Adrenal gland (tissue), 12 donors: ENCODE measurements around the gene CFL1. TPM values are rescaled to one million over a fixed set of nuclear protein-coding genes. Genes with fewer than 3 reads are reported as not detected.
"Not testable (repeated sequence)": the region's sequence is repeated elsewhere in the genome, so short reads cannot be mapped to it uniquely, and the experiment has no call there.

Experiments used
- DNase-seq, 7 donors: peaks; one replicate each; pipeline ENCODE4 v3.0.0-alpha.2; 2019 to 2020
- H3K27ac ChIP-seq, 5 donors: fragments of 200-600 bp; sonication (generic) in 4 of 5; 1 replicate in 3 of 5; 2 replicates in 2 of 5; pipeline versions ENCODE4 v1.5.1 to v1.8.0; 2016 to 2020; ENCODE audit warnings: mild to moderate bottlenecking in 1 of 5
- H3K27me3 ChIP-seq: fragments of 200-600 bp; 2 replicates; pipeline ENCODE4 v1.8.0; 2021
- H3K36me3 ChIP-seq, 2 donors: fragments of 200-600 bp; replicated peaks in 1 of 2; 1 replicate in 1 of 2; 2 replicates in 1 of 2; pipeline versions ENCODE4 v1.5.1 to v1.8.0; 2018 to 2022
- H3K4me1 ChIP-seq, 2 donors: fragments of 200-600 bp; replicated peaks in 1 of 2; 1 replicate in 1 of 2; 2 replicates in 1 of 2; pipeline versions ENCODE4 v1.5.1 to v1.8.0; 2018 to 2021
- H3K4me3 ChIP-seq, 4 donors: fragments of 200-600 bp; sonication (generic) in 3 of 4; one replicate each; pipeline ENCODE4 v1.5.1; 2016 to 2018
- H3K9me3 ChIP-seq, 3 donors: fragments of 200-600 bp; sonication (generic) in 1 of 3; replicated peaks in 1 of 3; 1 replicate in 2 of 3; 2 replicates in 1 of 3; pipeline versions ENCODE4 v1.5.1 to v1.8.0; 2016 to 2021
- POLR2A ChIP-seq, 2 donors: fragments of 450-650 bp; IDR thresholded peaks; one replicate each; pipeline ENCODE4 v1.6.1; 2017; ENCODE audit warnings: antibody characterized with exemption in 2 of 2, mild to moderate bottlenecking in 2 of 2, moderate library complexity in 1 of 2
- WGBS, 4 donors: extraction: QIAGEN DNeasy Blood & Tissue Kit in 2 of 4; methylation state at CpG; one replicate each; pipeline versions ENCODE4 v1.1.5 to v1.1.7; 2013 to 2017; 5-methylcytosine and 5-hydroxymethylcytosine counted together
- intact Hi-C, 2 donors: fragments of 100-400 bp; cut with DNase I; formaldehyde crosslinking; loops; one replicate each; pipeline versions ENCODE4 v1.14.1 to v1.15.0; 2022 to 2023
- polyA plus RNA-seq, 3 donors: library from polyadenylated mRNA; stranded (reverse); fragments of 200-250 nt in 2 of 3; fragments of 350-450 nt in 1 of 3; fragmentation: Illumina TruSeq in 1 of 3; extraction: RNeasy Lipid Tissue Mini Kit (QIAGEN cat#74804) in 1 of 3; gene quantifications; one replicate each; pipeline ENCODE4 v1.2.3, GENCODE V29; 2013 to 2014
- total RNA-seq, 9 donors: library from RNA; depleted of rRNA in 4 of 9; stranded (reverse); fragments of >200 nt in 4 of 9; fragments of 120-200 nt in 1 of 9; fragmentation: NEBNext Ultra II Directional in 1 of 9; extraction: Animal tissue kit (Norgen Biotek cat#: 25700) in 1 of 9; gene quantifications; one replicate each; pipeline versions ENCODE4 v1.1.0 to v1.2.4, GENCODE V29; 2013 to 2023
- TF ChIP-seq, protein P1 (sequence below), 6 experiments: fragments of 450-650 bp in 4 of 6; fragments of 200-600 bp in 2 of 6; sonication (generic) in 1 of 6; IDR thresholded peaks; 1 replicate in 5 of 6; 2 replicates in 1 of 6; pipeline versions ENCODE4 v1.5.1 to v1.8.0; 2016 to 2021; ENCODE audit warnings: antibody characterized with exemption in 6 of 6, mild to moderate bottlenecking in 2 of 6, moderate library complexity in 1 of 6
- donor health status: healthy with polysubstance abuse.
- donor health status: Bipolar disorder and iron deficiency.
- donor health status: DM: yes; HTN: yes; CAD: no.
- donor health status: DM: no; HTN: no; CAD: no.
- donor health status: DM: no; HTN: no; CAD: no.
- donor health status: DM: yes; HTN: yes; CAD: no.

The CFL1 gene
- total and polyA plus RNA-seq, 12 donors = 217 to 765 (median 599) TPM

DNA sequence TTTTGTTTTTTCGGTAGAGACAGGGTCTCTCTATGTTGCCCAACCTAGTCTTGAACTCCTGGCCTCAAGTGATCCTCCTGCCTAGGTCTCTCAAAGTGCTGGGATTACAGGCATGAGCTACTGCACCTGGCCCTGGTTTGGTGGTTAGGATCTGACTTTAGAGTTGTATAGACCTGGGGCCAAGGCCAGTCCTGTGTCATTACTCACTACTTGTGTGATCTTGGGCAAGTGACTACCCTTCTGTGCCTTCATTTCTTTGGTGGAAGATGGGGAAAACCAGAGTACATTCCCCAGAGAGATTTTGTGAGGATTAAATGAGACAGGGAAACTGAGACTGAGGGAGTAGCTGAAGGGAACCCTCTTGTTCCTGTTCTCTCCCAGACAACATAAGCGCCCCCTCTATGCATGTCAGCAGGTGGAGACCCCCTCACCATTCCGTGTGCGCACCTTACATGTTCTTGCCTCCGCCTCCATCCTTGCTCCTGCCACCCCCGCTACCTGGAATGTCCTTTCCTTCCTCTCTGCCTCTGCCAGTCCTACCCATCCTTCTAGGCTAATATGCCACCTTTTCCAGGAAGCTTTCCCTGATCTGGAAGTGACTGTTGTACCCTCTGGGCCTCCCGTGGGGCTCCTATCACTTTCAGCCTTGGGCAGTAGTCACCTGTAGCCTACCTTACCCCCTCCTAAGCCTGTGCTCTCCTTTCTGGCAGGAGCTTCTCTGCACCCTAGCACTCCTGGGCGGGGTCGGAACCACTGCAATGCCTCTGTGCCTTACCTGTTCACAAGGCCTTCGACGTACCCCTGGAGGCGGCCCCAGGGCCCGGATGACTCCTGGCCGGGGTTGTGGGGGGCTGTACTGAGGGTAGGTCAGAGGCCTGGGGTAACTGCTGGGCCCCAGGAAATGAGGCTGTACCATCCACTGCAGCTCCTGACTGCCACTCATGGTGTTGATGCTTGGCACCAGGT lies 38.3 kb upstream of the CFL1 start:
- H3K27me3 ChIP-seq = no peaks in the 10 kb centered on the region
- DNase-seq = peak in 1 of 7 donors; percentile 23
- WGBS, 4 donors = 93 to 98% (median 94%) methylated on average over 7 to 14 of the region's 14 CpGs
- H3K36me3 ChIP-seq = no peaks in the 10 kb centered on the region
- no peak for TF ChIP-seq POLR2A (IDR thresholded peaks at IDR 0.05)
- TF ChIP-seq, protein P1, sequence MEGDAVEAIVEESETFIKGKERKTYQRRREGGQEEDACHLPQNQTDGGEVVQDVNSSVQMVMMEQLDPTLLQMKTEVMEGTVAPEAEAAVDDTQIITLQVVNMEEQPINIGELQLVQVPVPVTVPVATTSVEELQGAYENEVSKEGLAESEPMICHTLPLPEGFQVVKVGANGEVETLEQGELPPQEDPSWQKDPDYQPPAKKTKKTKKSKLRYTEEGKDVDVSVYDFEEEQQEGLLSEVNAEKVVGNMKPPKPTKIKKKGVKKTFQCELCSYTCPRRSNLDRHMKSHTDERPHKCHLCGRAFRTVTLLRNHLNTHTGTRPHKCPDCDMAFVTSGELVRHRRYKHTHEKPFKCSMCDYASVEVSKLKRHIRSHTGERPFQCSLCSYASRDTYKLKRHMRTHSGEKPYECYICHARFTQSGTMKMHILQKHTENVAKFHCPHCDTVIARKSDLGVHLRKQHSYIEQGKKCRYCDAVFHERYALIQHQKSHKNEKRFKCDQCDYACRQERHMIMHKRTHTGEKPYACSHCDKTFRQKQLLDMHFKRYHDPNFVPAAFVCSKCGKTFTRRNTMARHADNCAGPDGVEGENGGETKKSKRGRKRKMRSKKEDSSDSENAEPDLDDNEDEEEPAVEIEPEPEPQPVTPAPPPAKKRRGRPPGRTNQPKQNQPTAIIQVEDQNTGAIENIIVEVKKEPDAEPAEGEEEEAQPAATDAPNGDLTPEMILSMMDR (IDR thresholded peaks at IDR 0.05) = no peak
- H3K4me3 ChIP-seq = no peak overlapping the region
- intact Hi-C loops = no loop called here
- peaks cover 36 to 41% of the 10 kb centered on the region in 2 donors for H3K4me1 ChIP-seq
- no peaks in the 10 kb centered on the region for H3K9me3 ChIP-seq
- H3K27ac ChIP-seq = no peak overlapping the region

GRCh38 chr11:65895482-65895981 lies 37.6 kb upstream of the CFL1 start:
- no peaks in the 10 kb centered on the region for H3K9me3 ChIP-seq

DNA sequence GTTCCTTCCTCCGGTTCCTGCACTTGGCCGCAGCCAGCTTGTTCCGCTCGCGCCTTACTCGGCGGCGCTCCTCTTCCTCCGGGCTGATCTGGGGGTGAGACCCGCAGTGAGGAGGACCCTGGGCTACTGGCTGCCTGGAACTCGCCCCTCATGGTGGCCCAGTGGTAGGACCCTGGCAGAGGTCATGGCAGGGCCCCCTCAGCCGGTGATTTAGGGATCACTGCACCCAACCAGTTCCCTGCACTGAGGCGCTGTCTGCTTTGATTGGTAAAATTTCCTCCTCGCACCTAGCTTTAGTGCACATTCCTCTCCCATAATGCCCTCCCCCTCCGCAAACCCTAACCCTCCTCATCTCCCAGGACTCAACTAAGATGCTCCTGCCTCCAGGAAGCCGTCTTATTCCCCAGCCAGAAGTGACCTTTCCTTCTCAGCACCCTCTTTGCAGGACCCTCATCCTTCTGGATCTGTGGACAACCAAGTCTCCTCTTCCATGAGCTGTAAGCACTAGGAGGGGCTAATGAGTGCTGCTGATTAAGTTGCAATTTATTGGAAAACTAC lies 36.1 kb upstream of the CFL1 start:
- Histone ChIP-seq H3K36me3 (no peaks in the 10 kb centered on the region), H3K9me3 (no peaks in the 10 kb centered on the region), H3K27me3 (no peaks in the 10 kb centered on the region), H3K4me3 (no peak overlapping the region), H3K4me1 (peaks cover 44% of the 10 kb centered on the region in 2 donors), H3K27ac (peak overlapping the region in 4 of 5 donors; percentile 52 to 99 (median 96))
- TF ChIP-seq, protein P1 (IDR thresholded peaks at IDR 0.05) = no peak
- no peak for TF ChIP-seq POLR2A (IDR thresholded peaks at IDR 0.05)
- intact Hi-C loops = no loop called here
- WGBS, 4 donors = 65 to 73% (median 68%) methylated on average over 7 to 16 of the region's 16 CpGs
- DNase-seq = peak in 2 of 7 donors; percentile 42 to 48

More at GRCh38 chr11:65895482-65895981, 37.6 kb upstream of the CFL1 start:
- DNase-seq = no peak
- 89 to 97% (median 94%) methylated on average over 3 to 5 of the region's 5 CpGs for WGBS, 4 donors
- no peak overlapping the region for H3K4me3 ChIP-seq
- no peak overlapping the region for H3K27ac ChIP-seq
- H3K27me3 ChIP-seq = no peaks in the 10 kb centered on the region
- intact Hi-C loops = no loop called here
- H3K36me3 ChIP-seq = no peaks in the 10 kb centered on the region
- TF ChIP-seq POLR2A (IDR thresholded peaks at IDR 0.05) = no peak
- TF ChIP-seq, protein P1 (IDR thresholded peaks at IDR 0.05) = no peak
- peaks cover 43% of the 10 kb centered on the region in 2 donors for H3K4me1 ChIP-seq

DNA sequence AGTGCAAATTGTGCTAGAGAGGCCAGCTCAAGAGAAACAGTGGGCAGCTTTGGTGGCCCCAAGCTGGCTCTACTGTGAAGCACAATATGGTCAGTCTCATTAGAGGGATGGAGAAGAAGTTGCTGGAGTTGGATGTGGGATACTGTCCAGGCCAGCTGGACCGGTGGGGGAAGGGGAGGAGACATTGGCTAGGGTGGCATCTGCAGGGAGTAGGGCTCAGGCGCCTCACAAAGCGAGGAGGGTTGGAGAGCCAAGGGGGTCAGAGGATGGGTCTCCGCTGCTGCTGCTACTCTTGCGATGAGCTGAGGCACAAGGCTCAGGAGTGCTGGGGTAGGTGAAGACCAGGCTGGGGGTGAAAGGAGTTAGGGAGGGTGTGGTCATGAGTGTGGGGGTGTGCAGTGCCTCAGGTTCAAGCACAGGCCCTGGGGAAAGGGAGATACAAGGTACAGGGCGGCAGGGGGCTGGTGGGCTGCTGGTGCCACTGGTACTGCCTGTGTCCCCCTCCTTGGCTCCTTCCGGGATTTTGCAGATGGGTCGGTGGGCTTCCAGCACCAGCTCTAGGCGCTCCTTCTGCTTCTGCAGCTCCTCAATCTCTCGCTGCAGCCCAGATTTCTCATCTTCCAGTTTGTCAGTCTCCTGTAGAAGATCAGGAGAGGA lies 34.8 kb upstream of the CFL1 start:
- WGBS, 4 donors = 75 to 78% (median 78%) methylated on average over 9 to 10 of the region's 10 CpGs
- intact Hi-C loops = no loop called here
- H3K9me3 ChIP-seq = no peaks in the 10 kb centered on the region
- no peaks in the 10 kb centered on the region for H3K36me3 ChIP-seq
- H3K27ac ChIP-seq = peak overlapping the region; percentile 26 to 99 (median 96)
- H3K4me3 ChIP-seq = peak overlapping the region in 1 of 4 donors; percentile 62
- no peak for TF ChIP-seq POLR2A (IDR thresholded peaks at IDR 0.05)
- DNase-seq = peak in 1 of 7 donors; percentile 25
- H3K4me1 ChIP-seq = peaks cover 44 to 49% of the 10 kb centered on the region in 2 donors
- no peaks in the 10 kb centered on the region for H3K27me3 ChIP-seq

- DNase-seq = peak in 1 of 7 donors; percentile 51
- Histone ChIP-seq H3K4me1 (peaks cover 50 to 52% of the 10 kb centered on the region in 2 donors), H3K27ac (peak overlapping the region; percentile 26 to 99 (median 96)), H3K4me3 (peak overlapping the region in 2 of 4 donors; percentile 53 to 62)
- H3K27me3 ChIP-seq, H3K36me3 ChIP-seq, intact Hi-C loops, H3K9me3 ChIP-seq: not testable (repeated sequence)
- 32 to 41% (median 37%) methylated on average over 4 to 5 of the region's 5 CpGs for WGBS, 4 donors
Observed at GRCh38 chr11:65892137-65892540, 34.2 kb upstream of the CFL1 start.
